Esophagus squamous epithelium (tissue), 4 donors: ENCODE results near the gene ECPAS.

ENCODE experiments used
- CTCF ChIP-seq, 6 experiments: fragments of 450-650 bp in 4 of 6; fragments of 200-600 bp in 2 of 6; sonication (generic) in 2 of 6; IDR thresholded peaks; one replicate each; pipeline ENCODE4 v1.5.1; 2016 to 2019; ENCODE audit warnings: antibody characterized with exemption in 6 of 6, mild to moderate bottlenecking in 4 of 6, moderate library complexity in 4 of 6
- POLR2A ChIP-seq, 4 donors: fragments of 450-650 bp; IDR thresholded peaks; one replicate each; pipeline ENCODE4 v1.6.1; 2017; ENCODE audit warnings: antibody characterized with exemption in 4 of 4, mild to moderate bottlenecking in 4 of 4, moderate library complexity in 3 of 4

DNA sequence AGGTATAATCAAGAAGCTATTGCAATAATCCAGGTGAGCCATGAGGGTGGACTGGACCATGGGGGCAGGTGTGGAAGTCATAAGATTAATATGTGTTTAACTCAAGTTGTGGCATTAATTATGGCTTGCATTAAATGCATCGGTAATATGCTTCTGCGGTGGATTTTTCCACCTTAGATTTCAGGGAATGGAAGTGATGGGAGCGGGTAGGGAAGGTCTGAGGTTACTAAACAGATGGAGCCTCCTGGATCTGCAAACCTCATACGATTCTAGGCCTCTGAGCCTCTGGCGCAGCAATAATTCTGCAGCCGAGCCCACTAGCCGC is 40.5 kb upstream of the ECPAS start:
- no peak for TF ChIP-seq CTCF (IDR thresholded peaks at IDR 0.05)
- TF ChIP-seq POLR2A (IDR thresholded peaks at IDR 0.05), result no peak
